Thoracic aorta (tissue), 2 donors: ENCODE data around the gene GINS3. TPM values are rescaled to one million over a fixed set of nuclear protein-coding genes. Genes with fewer than 3 reads are reported as not detected.

Experiments
- ATAC-seq: fragments of 150-250 bp; one replicate; pipeline ENCODE4 v1.8.0; 2017; ENCODE audit warnings: low read depth; ENCODE audit not compliant: insufficient number of reproducible peaks, low FRiP score
- DNase-seq: peaks from one replicate; pipeline ENCODE4 v3.0.0-alpha.2; 2020; ENCODE audit warnings: low spot score
- H3K27ac ChIP-seq, 2 donors: fragments of 200-600 bp; sonication (generic); 1 replicate in 1 of 2; 2 replicates in 1 of 2; pipeline ENCODE4 v1.5.1; 2016; ENCODE audit warnings: mild to moderate bottlenecking in 2 of 2, moderate library complexity in 2 of 2
- H3K27me3 ChIP-seq: fragments of 200-600 bp; sonication (generic); replicated peaks from 2 replicates; pipeline ENCODE4 v1.6.0; 2016; ENCODE audit warnings: mild to moderate bottlenecking; ENCODE audit not compliant: insufficient read depth
- H3K36me3 ChIP-seq: fragments of 200-600 bp; sonication (generic); one replicate; pipeline ENCODE4 v1.5.1; 2016
- H3K4me1 ChIP-seq, 2 donors: fragments of 200-600 bp; sonication (generic); 1 replicate in 1 of 2; 2 replicates in 1 of 2; pipeline versions ENCODE4 v1.5.1 to v1.6.0; 2016; ENCODE audit warnings: low read depth in 2 of 2, mild to moderate bottlenecking in 1 of 2; ENCODE audit not compliant: control insufficient read depth in 1 of 2
- H3K4me3 ChIP-seq: fragments of 200-600 bp; sonication (generic); 2 replicates; pipeline ENCODE4 v1.5.1; 2016; ENCODE audit warnings: mild to moderate bottlenecking
- H3K9me3 ChIP-seq: fragments of 200-600 bp; sonication (generic); 2 replicates; pipeline ENCODE4 v1.5.1; 2016
- total RNA-seq, 2 donors: library from RNA; depleted of rRNA; stranded (reverse); fragments of >200 nt; gene quantifications; one replicate each; pipeline versions ENCODE4 v1.1.0 to v1.2.3, GENCODE V29; 2016
- TF ChIP-seq, protein P1 (sequence below): fragments of 200-600 bp; sonication (generic); IDR thresholded peaks from one replicate; pipeline ENCODE4 v1.5.1; 2019; ENCODE audit warnings: antibody characterized with exemption

Gene GINS3
- total RNA-seq, 2 donors from 2014 or later = 1.1 to 1.3 TPM

DNA sequence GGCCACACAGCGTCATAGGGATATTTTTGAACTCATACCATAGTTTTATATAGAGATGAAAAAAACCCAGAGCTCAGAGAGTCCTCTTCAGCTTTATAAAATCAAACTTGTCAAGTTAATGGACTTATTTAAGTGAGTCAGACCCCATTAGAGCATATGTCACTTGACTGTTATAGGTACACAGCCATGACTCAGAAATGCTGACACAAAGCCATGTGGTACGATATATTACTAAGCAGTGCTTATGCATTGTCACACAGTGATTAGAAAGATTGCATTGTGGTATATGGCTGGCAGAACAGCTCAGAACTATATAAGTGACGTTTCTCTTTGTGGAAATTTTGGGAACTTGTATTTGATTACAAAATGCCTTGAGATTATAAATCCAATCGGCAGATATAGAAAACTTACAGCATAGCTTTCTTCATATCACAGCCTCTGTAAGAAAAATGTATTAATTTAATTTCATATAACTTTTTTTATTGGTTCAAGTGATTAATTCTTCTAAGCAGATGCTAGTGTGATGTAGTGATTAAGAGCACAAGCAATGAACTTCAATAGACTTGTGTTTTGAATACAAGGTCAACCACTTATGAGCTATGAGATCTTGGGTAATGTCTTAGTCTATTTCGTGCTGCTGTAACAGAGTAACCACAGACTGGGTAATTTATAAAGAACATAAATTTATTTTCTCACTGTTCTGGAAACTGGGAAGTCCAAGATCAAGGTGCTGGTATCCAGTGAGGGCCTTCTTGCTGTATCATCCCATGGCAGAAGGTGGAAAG is 25.8 kb upstream of the GINS3 start:
- TF ChIP-seq, protein P1, sequence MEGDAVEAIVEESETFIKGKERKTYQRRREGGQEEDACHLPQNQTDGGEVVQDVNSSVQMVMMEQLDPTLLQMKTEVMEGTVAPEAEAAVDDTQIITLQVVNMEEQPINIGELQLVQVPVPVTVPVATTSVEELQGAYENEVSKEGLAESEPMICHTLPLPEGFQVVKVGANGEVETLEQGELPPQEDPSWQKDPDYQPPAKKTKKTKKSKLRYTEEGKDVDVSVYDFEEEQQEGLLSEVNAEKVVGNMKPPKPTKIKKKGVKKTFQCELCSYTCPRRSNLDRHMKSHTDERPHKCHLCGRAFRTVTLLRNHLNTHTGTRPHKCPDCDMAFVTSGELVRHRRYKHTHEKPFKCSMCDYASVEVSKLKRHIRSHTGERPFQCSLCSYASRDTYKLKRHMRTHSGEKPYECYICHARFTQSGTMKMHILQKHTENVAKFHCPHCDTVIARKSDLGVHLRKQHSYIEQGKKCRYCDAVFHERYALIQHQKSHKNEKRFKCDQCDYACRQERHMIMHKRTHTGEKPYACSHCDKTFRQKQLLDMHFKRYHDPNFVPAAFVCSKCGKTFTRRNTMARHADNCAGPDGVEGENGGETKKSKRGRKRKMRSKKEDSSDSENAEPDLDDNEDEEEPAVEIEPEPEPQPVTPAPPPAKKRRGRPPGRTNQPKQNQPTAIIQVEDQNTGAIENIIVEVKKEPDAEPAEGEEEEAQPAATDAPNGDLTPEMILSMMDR = no peak
- Histone ChIP-seq H3K9me3 (no peaks in the 10 kb centered on the region), H3K4me1 (no peaks in the 10 kb centered on the region), H3K27me3 (no peaks in the 10 kb centered on the region), H3K36me3 (no peaks in the 10 kb centered on the region), H3K4me3 (no peak overlapping the region), H3K27ac (no peak overlapping the region)
- DNase-seq (no peak), ATAC-seq (no peak)

DNA sequence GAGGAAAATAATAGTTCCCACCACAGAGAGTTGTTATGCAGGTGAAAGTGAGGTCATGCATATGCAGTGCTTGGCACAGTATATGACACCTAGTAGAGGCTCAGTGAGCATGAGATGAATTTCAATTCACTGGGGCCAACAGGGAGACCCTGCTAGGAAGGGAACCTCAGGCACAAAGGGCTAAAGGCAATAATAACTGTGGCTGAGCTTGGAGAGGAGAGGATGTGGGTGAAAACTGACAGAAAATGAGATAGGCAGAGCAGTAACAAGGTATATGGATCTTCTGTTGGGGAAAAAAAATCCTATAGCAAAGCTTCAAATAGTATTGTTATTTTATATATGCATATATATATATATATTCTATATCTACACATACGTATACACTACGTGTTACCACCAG is 25.0 kb upstream of the GINS3 start:
- TF ChIP-seq, protein P1 = no peak
- Histone ChIP-seq H3K4me1 (no peaks in the 10 kb centered on the region), H3K9me3 (no peaks in the 10 kb centered on the region), H3K36me3 (no peaks in the 10 kb centered on the region), H3K4me3 (no peak overlapping the region), H3K27ac (no peak overlapping the region), H3K27me3 (no peaks in the 10 kb centered on the region)
- no peak for DNase-seq
- no peak for ATAC-seq

DNA sequence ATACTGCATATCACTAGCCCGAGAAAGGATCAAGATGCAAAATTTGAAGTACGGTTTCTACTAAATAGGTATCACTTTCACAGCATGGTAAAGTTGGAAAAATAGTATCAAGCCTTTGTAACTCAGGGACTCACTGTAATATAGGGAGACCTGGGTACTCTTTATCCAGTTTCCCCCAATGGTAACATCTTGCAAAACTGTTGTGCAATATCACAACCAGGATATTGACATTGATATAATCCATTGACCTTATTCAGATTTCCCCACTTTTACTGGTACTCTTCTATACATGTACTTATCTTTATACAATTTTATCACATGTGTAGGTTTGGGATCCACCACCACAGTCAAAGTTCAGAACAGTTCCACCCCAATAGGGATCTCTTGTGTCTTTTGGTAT is 20.4 kb upstream of the GINS3 start:
- TF ChIP-seq, protein P1 = no peak
- DNase-seq (no peak), ATAC-seq (no peak)
- Histone ChIP-seq H3K27ac (no peak overlapping the region), H3K4me3 (no peak overlapping the region), H3K27me3 (no peaks in the 10 kb centered on the region), H3K4me1 (no peaks in the 10 kb centered on the region), H3K9me3 (no peaks in the 10 kb centered on the region), H3K36me3 (no peaks in the 10 kb centered on the region)

DNA sequence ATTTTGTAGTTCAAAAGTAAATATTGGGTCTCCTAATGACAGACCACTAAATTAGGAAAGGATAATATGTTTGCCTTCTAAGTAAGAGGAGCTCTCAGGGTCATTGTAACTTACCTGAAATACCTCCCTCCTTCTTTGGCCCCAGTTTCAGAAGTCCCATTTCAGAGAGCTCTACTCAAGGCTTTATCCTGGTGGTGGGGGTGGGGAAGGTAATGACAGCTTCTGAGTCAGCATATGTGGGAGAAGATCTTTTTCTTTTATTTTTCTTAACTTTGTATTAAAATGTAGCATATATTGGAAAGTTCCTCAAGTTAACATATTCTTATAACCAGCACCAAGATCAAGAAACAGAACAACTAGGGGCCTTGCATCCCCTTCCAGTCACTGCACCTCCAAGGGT is 16.9 kb upstream of the GINS3 start:
- DNase-seq (no peak), ATAC-seq (no peak)
- Histone ChIP-seq H3K9me3 (no peaks in the 10 kb centered on the region), H3K36me3 (no peaks in the 10 kb centered on the region), H3K4me3 (no peak overlapping the region), H3K4me1 (no peaks in the 10 kb centered on the region), H3K27ac (no peak overlapping the region), H3K27me3 (no peaks in the 10 kb centered on the region)
- TF ChIP-seq, protein P1 = no peak

DNA sequence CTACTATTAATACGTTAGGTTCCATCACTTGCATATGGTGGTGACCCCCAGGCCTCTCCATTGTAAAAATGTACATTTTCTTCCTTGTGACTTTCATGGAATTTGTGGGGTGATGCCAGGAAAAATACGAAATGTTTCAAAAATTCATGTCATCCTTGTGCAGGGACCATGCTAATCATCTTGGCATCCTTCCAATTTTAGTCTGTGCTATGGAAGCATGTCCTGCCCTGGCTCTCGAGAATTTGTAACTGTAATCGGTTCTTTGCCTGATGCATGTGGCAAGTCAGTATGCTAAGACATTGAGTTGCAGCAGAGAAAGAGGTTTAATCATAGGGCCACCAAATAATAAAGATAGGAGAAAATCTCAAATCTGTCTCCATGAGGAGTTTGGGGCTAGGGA is 14.3 kb upstream of the GINS3 start:
- DNase-seq (no peak), ATAC-seq (no peak)
- no peaks in the 10 kb centered on the region for H3K36me3 ChIP-seq
- no peaks in the 10 kb centered on the region for H3K4me1 ChIP-seq
- TF ChIP-seq, protein P1 = no peak
- H3K4me3 ChIP-seq = no peak overlapping the region
- H3K27ac ChIP-seq = no peak overlapping the region
- no peaks in the 10 kb centered on the region for H3K9me3 ChIP-seq
- no peaks in the 10 kb centered on the region for H3K27me3 ChIP-seq
